ENCODE results near the gene GALNT17.

GALNT17 gene

DNA sequence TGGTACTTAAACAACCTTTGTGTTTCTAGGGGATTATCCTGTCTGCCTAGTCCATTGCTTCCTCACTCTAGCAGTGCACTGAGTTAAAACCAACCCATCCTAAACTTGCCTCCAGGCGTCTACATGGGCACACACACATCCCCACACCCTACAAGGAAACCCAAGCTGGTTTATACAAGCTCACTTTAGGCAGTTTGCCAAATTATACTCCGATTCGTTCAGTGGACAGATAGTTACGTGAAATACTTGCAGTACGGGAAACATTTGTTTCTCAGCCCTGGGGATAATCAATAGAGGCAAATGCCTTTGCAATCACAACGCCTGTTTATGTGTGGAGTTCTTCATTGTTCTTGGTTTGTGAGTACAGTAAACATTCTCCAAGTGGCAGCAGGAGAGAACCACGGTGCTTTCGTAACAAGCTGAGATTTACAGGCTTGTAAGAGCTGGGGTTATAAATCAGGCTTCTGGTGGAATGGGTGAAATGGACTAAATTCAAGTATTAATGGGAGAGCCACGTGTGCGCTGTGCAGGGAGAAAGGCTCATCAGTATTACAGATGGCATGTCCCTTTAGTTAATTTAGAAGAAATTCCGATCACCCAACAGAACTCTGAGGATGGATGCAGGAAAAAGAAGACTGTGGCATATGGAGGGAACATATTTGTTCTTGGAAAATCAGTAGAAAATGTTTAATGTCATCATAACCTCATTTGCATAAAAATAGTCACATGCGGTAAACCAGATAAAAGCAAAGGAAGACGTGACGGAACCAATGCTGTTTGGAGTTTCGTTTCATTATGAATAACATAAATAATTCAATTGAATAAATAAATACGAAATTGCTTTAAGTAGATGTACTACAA, 217.1 kb downstream of the GALNT17 start:
- FAIRE-seq (no peak), DNase-seq (ENCODE audit: insufficient read length) (no peak)
- TF ChIP-seq POLR2A (IDR thresholded peaks at IDR 0.05; ENCODE audit: low read depth, low read length) (no peak), TAF1 (IDR thresholded peaks at IDR 0.05; ENCODE audit: borderline replicate concordance, low read depth, low read length) (no peak), POLR2AphosphoS5 (IDR thresholded peaks at IDR 0.05; ENCODE audit: low read depth, low read length) (no peak)

DNA sequence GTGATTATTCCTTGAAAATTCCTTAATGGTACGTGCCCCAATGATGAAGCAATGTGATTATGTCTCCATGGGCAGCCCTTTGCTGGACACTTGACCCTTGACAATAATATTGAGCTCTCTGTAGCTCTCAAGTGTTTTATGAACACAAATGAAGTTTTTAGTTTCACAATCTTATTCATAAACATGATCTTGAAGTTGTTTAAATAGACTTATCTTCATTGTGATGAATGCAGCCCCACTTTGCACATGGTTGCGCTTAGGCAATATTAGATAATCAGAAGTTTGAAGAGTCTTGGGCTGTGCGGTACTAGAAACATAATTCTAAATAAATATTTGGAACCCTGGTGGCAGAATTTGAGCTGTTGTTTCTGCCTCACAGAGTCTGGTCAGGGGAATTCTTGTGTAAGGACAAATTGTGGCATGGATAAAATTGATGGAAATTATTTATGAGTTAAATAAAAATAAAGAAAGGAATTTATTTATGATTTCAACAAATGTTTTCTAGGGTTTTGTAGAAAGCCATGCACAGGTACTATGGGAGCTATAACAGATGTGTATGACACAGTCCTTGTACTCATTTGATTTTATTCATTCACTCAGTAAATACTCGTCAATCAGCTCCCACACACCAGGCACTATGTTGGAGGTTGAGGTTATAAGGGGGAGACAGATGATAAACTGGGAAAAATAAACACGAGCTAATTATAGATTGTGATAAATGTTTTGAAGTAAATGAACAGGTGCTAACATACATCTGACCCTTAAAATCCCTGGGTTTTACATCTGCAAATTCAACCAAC, 217.9 kb downstream of the GALNT17 start:
- DNase-seq (ENCODE audit: insufficient read length) (no peak), FAIRE-seq (no peak)
- no peak for TF ChIP-seq TAF1 (IDR thresholded peaks at IDR 0.05; ENCODE audit: borderline replicate concordance, low read depth, low read length)
- no peak for TF ChIP-seq POLR2AphosphoS5 (IDR thresholded peaks at IDR 0.05; ENCODE audit: low read depth, low read length)
- no peak for TF ChIP-seq POLR2A (IDR thresholded peaks at IDR 0.05; ENCODE audit: low read depth, low read length)

DNA sequence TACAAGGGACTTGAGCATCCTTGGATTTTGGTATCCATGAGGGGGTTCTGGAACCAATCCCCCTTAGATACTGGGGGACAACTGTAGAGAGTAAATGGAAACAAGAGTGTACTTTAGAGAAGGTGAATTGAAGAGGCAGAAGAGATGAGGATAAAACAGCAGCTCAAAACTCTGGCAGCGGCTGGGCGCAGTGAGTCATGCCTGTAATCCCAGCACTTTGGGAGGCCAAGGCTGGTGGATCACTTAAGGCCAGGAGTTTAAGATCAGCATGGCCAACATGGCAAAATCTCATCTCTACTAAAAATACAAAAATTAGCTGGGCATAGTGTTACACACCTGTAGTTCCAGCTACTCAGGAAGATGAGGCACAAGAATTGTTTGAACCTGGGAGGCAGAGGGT, 218.7 kb downstream of the GALNT17 start:
- DNase-seq (ENCODE audit: insufficient read length) (no peak), FAIRE-seq (no peak)
- TF ChIP-seq POLR2AphosphoS5 (IDR thresholded peaks at IDR 0.05; ENCODE audit: low read depth, low read length) = no peak
- TF ChIP-seq POLR2A (IDR thresholded peaks at IDR 0.05; ENCODE audit: low read depth, low read length) = no peak
- no peak for TF ChIP-seq TAF1 (IDR thresholded peaks at IDR 0.05; ENCODE audit: borderline replicate concordance, low read depth, low read length)

DNA sequence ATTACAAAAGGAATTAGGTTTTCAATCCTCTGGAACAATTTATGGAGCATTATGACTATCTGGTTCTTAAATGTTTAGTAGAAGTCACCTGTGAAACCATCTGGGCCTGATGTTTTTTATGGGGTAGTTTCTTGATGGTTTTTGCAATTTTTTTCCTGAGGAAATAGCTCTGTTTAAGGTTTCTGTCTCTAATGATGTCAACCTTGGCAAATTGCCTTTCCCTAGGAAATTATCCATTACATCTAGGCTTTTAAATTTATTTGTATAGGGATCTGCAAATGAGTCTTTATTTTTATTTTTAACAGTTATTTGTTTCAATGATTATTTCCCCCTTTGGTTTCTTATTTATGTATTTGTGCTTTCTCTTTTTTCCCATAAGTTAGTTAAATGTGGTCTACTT, 222.8 kb downstream of the GALNT17 start:
- TF ChIP-seq TAF1 (IDR thresholded peaks at IDR 0.05; ENCODE audit: borderline replicate concordance, low read depth, low read length) = no peak
- no peak for TF ChIP-seq POLR2AphosphoS5 (IDR thresholded peaks at IDR 0.05; ENCODE audit: low read depth, low read length)
- TF ChIP-seq POLR2A (IDR thresholded peaks at IDR 0.05; ENCODE audit: low read depth, low read length) = no peak
- DNase-seq (ENCODE audit: insufficient read length) (no peak), FAIRE-seq (no peak)

DNA sequence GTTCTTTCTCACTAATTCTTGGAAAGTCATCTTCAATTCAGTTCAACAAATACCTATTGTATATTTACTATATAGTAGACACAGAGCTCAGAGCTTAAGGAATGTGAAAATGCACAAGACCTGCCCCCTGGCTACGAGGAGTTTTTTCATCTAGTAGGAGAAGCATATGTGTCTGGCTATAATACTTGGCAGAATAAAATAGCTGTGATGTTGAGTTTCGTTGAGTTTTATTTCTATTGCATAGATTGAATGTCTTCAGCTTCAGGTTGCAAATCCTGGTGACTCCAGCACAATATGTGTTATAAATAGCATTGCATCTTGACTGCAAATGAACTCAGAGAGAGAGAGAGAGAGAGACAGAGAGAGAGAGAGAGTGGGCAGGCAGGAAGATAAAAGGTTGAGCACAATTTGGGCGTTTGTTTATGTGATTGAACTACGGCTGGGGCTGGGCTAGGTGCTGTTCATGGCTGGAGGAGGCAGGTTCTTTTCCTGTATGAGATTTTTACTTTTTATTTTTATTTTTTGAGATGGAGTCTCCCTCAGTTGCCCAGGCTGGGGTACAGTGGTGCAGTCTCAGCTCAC, 229.6 kb downstream of the GALNT17 start:
- DNase-seq (ENCODE audit: insufficient read length) = no peak
- no peak for FAIRE-seq
- TF ChIP-seq POLR2AphosphoS5 (IDR thresholded peaks at IDR 0.05; ENCODE audit: low read depth, low read length) = no peak
- TF ChIP-seq POLR2A (IDR thresholded peaks at IDR 0.05; ENCODE audit: low read depth, low read length) = no peak
- no peak for TF ChIP-seq TAF1 (IDR thresholded peaks at IDR 0.05; ENCODE audit: borderline replicate concordance, low read depth, low read length)

DNA sequence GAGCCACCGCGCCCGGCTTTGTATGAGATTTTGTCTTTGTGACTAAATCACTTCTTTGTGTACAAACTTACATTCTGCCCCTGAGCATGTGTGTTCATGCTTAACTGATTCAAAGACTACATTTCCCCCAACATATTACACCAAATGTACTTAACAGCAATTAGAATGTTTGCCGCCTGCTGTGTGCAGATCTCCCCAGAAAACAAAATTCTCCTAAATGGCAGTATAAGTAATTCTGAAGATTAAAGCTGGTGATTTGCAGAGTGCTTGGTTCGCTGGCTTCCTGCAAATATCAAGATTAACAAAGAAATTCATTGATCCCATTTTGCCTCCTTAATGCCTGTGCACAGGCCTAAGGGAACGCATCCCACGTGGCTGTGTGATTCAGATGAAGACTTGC, 230.3 kb downstream of the GALNT17 start:
- TF ChIP-seq POLR2A (IDR thresholded peaks at IDR 0.05; ENCODE audit: low read depth, low read length) = no peak
- no peak for TF ChIP-seq TAF1 (IDR thresholded peaks at IDR 0.05; ENCODE audit: borderline replicate concordance, low read depth, low read length)
- no peak for TF ChIP-seq POLR2AphosphoS5 (IDR thresholded peaks at IDR 0.05; ENCODE audit: low read depth, low read length)
- FAIRE-seq = no peak

DNA sequence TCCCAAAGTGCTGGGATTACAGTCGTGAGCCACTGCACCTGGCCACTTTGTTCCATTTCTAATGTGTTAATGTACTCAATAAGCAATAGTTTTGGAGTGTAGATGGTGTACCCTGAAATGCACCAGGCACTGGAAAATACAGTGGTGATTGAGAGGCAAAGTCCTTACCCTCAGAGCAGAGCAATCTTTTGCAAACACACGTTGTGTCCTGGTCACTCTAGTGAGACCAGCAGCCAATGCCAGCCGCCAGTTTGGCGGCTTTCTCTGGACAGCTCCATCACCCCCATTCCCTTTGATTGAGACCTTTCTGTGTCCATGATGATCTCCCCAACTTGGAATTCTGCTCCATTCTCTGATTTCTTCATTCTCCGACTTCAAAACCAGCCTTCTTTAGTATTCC, 231.3 kb downstream of the GALNT17 start:
- no peak for FAIRE-seq
- TF ChIP-seq POLR2A (IDR thresholded peaks at IDR 0.05; ENCODE audit: low read depth, low read length) (no peak), POLR2AphosphoS5 (IDR thresholded peaks at IDR 0.05; ENCODE audit: low read depth, low read length) (no peak), TAF1 (IDR thresholded peaks at IDR 0.05; ENCODE audit: borderline replicate concordance, low read depth, low read length) (no peak)

More for the DNA sequence above, 230.3 kb downstream of the GALNT17 start:
- DNase-seq (ENCODE audit: insufficient read length) = no peak

DNA sequence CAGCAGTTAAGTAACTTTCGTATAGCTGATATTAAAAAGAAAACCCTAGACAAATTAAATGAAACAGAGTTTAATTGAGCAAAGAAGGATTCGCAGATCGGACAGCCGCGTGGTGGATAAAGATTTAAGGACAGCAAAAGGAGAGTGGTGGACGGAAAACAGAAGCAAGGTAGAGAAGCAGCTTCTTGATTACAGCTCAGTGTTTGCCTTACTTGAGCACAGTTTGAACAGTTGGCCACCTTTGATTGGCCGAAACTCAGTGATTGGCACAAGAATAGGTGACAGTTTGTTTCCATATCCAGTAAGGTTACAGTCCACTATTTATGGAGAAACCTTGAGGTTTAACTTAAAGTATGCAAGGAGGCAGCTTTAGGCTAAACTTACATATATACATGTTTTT, 231.7 kb downstream of the GALNT17 start:
- FAIRE-seq = no peak
- TF ChIP-seq POLR2AphosphoS5 (IDR thresholded peaks at IDR 0.05; ENCODE audit: low read depth, low read length) (no peak), POLR2A (IDR thresholded peaks at IDR 0.05; ENCODE audit: low read depth, low read length) (no peak), TAF1 (IDR thresholded peaks at IDR 0.05; ENCODE audit: borderline replicate concordance, low read depth, low read length) (no peak)
- no peak for DNase-seq (ENCODE audit: insufficient read length)

More for the DNA sequence above, 231.3 kb downstream of the GALNT17 start:
- DNase-seq (ENCODE audit: insufficient read length) = no peak

DNA sequence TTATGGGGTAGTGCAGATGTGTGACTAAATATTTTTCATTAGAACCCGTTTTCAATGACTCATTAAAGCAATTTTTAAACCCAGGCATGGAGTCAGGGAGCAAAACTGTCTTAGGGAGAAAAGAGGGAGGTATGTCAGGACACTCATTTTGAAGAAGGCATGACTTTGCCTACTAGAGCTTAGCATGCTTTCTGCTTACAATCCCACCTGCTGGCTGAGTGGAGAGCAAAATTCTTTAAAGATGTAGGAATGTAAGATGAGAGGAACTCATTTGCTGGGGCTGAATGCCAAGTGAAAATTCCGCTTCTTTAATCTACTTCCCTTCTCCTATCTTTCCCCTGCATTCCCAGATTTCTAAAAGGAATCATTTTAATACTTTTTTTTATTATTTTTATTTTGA, 232.6 kb downstream of the GALNT17 start:
- no peak for FAIRE-seq
- no peak for DNase-seq (ENCODE audit: insufficient read length)
- TF ChIP-seq TAF1 (IDR thresholded peaks at IDR 0.05; ENCODE audit: borderline replicate concordance, low read depth, low read length) (no peak), POLR2AphosphoS5 (IDR thresholded peaks at IDR 0.05; ENCODE audit: low read depth, low read length) (no peak), POLR2A (IDR thresholded peaks at IDR 0.05; ENCODE audit: low read depth, low read length) (no peak)

DNA sequence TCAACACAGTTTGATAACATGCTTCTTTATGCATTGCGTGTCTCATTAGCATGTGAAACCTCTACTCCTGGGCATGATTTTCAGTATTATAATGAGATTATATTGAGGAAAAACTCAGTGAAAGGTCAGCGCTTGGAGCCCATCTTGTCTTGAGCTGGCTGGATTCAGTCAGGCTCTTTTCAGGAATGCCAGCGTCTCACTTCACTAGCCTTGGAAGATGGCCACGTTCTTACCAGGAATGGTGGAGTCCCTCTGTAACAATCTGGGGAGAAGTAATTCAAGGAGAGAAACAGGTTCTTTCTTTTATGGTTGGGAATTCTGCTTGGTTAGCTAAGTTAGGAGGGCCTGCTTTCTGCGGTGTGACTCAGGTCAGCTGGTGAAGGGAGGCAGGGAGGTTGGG, 241.0 kb downstream of the GALNT17 start:
- no peak for TF ChIP-seq POLR2A (IDR thresholded peaks at IDR 0.05; ENCODE audit: low read depth, low read length)
- TF ChIP-seq TAF1 (IDR thresholded peaks at IDR 0.05; ENCODE audit: borderline replicate concordance, low read depth, low read length) = no peak
- TF ChIP-seq POLR2AphosphoS5 (IDR thresholded peaks at IDR 0.05; ENCODE audit: low read depth, low read length) = no peak
- DNase-seq (ENCODE audit: insufficient read length) = no peak
- FAIRE-seq = no peak

DNA sequence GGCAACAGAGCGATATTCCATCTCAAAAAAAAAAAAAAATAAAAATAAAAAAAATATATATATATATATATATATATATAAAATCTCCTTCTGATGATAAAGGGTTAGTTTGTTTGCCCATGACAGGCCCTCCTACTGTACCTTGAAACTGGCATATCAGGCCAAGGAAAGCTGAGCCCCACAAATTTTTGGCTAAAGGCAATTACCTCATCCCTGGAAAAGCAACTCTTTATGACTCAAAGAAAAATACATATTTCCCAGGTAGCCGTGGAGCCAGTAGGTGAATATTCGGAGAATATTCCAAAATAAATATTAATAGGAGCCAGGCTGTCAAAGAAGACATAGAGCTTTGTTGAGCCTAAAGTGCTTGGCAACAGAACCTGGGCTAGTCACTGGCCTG, 245.1 kb downstream of the GALNT17 start:
- TF ChIP-seq POLR2AphosphoS5 (IDR thresholded peaks at IDR 0.05; ENCODE audit: low read depth, low read length) = no peak
- no peak for TF ChIP-seq TAF1 (IDR thresholded peaks at IDR 0.05; ENCODE audit: borderline replicate concordance, low read depth, low read length)
- no peak for TF ChIP-seq POLR2A (IDR thresholded peaks at IDR 0.05; ENCODE audit: low read depth, low read length)
- no peak for FAIRE-seq

More for the DNA sequence above, 245.1 kb downstream of the GALNT17 start:
- no peak for DNase-seq (ENCODE audit: insufficient read length)

All from GM12892 (cell line).